IMR-90 (cell line): Measurements from ENCODE around the gene CNPY4. TPM values are rescaled to one million over a fixed set of nuclear protein-coding genes. Genes with fewer than 3 reads are reported as not detected.

Experiments used
- ATAC-seq: fragments of 200-7000 bp; cut with Tn5 transposase; 2 replicates; pipeline ENCODE4 v1.9.1; 2020; ENCODE audit warnings: low read depth, mild to moderate bottlenecking, moderate library complexity
- BruUV-seq: library from RNA; stranded (reverse); fragments of 400-500 nt; replicated peaks from 2 replicates; lab custom pipeline; 2021; lab: Mats Ljungman, UMichigan
- CTCF ChIA-PET: fragments of 300-600 bp; formaldehyde crosslinking; extraction: SDS; loops from one replicate; lab custom pipeline; 2021; ENCODE audit warnings: antibody characterized with exemption; lab: Yijun Ruan, JAX
- POLR2A ChIA-PET: fragments of 300-600 bp; sonication (Branson Sonifier 250); formaldehyde crosslinking; loops from one replicate; lab custom pipeline; 2022; ENCODE audit warnings: antibody characterized with exemption; ENCODE audit not compliant: unreplicated experiment; lab: Charles Lee
- DNase-seq: peaks from one replicate; pipeline ENCODE4 v3.0.0; 2013
- H2AFZ ChIP-seq: replicated peaks from 2 replicates; pipeline ENCODE3; 2013; ENCODE audit warnings: low read length, mild to moderate bottlenecking; ENCODE audit not compliant: poor library complexity
- H2AK5ac ChIP-seq: 2 replicates; pipeline ENCODE4 v1.6.1; 2013; ENCODE audit warnings: low read depth, low read length, inconsistent platforms
- H2AK9ac ChIP-seq: replicated peaks from 2 replicates; pipeline ENCODE3; 2013; ENCODE audit warnings: mild to moderate bottlenecking, low read depth, low read length, moderate library complexity; ENCODE audit not compliant: poor library complexity
- H2BK120ac ChIP-seq: 2 replicates; pipeline ENCODE4 v1.6.1; 2013; ENCODE audit warnings: low read depth, low read length, inconsistent platforms
- H2BK15ac ChIP-seq: 3 replicates; pipeline ENCODE4 v1.6.1; 2013; ENCODE audit warnings: low read depth, low read length, inconsistent platforms
- H2BK20ac ChIP-seq: 2 replicates; pipeline ENCODE4 v1.6.1; 2013; ENCODE audit warnings: low read depth, mild to moderate bottlenecking, inconsistent platforms, low read length, moderate library complexity
- H2BK5ac ChIP-seq: 2 replicates; pipeline ENCODE4 v1.6.1; 2013; ENCODE audit warnings: mild to moderate bottlenecking, low read depth, low read length, inconsistent platforms; ENCODE audit not compliant: poor library complexity, severe bottlenecking
- H3K14ac ChIP-seq: replicated peaks from 2 replicates; pipeline ENCODE4 v1.6.1; 2013; ENCODE audit warnings: low read depth, low read length, inconsistent platforms
- H3K18ac ChIP-seq: 2 replicates; pipeline ENCODE4 v1.6.1; 2013; ENCODE audit warnings: low read depth, low read length, control low read depth
- H3K23ac ChIP-seq: 2 replicates; pipeline ENCODE4 v1.6.1; 2013; ENCODE audit warnings: low read depth, low read length, inconsistent platforms
- H3K27ac ChIP-seq: 2 replicates; pipeline ENCODE4 v1.5.1; 2013; ENCODE audit warnings: mild to moderate bottlenecking, control low read depth, low read length; ENCODE audit not compliant: insufficient read depth
- H3K27me3 ChIP-seq: 2 replicates; pipeline ENCODE4 v1.6.1; 2013; ENCODE audit warnings: low read length; ENCODE audit not compliant: control insufficient read depth, insufficient read depth
- H3K36me3 ChIP-seq: 2 replicates; pipeline ENCODE4 v1.6.1; 2013; ENCODE audit warnings: low read length, mixed read lengths; ENCODE audit not compliant: control insufficient read depth, insufficient read depth
- H3K4ac ChIP-seq: 2 replicates; pipeline ENCODE4 v1.6.1; 2013; ENCODE audit warnings: low read depth, low read length, inconsistent platforms
- H3K4me1 ChIP-seq: 2 replicates; pipeline ENCODE4 v1.6.1; 2013; ENCODE audit warnings: low read length, mixed read lengths; ENCODE audit not compliant: control insufficient read depth, insufficient read depth
- H3K4me2 ChIP-seq: 2 replicates; pipeline ENCODE4 v1.6.1; 2013; ENCODE audit warnings: low read depth, mild to moderate bottlenecking, control low read depth, low read length, moderate library complexity
- H3K4me3 ChIP-seq: 2 replicates; pipeline ENCODE4 v1.5.1; 2013; ENCODE audit warnings: low read depth, mild to moderate bottlenecking, control low read depth, low read length, moderate library complexity; ENCODE audit not compliant: insufficient read depth
- H3K56ac ChIP-seq: 2 replicates; pipeline ENCODE4 v1.6.1; 2013; ENCODE audit warnings: low read length, inconsistent platforms; ENCODE audit not compliant: insufficient read depth; ENCODE audit errors: extremely low read depth
- H3K79me1 ChIP-seq, 2 experiments: 2 replicates each; pipeline ENCODE4 v1.6.1; 2013; ENCODE audit warnings: low read length in 2 of 2, inconsistent platforms in 1 of 2, low read depth in 1 of 2
- H3K9ac ChIP-seq: 2 replicates; pipeline ENCODE4 v1.6.1; 2013; ENCODE audit warnings: low read depth, low read length, control low read depth
- H3K9me1 ChIP-seq: 2 replicates; pipeline ENCODE4 v1.6.1; 2013; ENCODE audit warnings: low read length, inconsistent platforms; ENCODE audit not compliant: insufficient read depth
- H3K9me3 ChIP-seq: 2 replicates; pipeline ENCODE4 v1.6.1; 2013; ENCODE audit warnings: low read length; ENCODE audit not compliant: control insufficient read depth, insufficient read depth
- H4K20me1 ChIP-seq: 2 replicates; pipeline ENCODE4 v1.6.1; 2013; ENCODE audit warnings: low read length, inconsistent platforms; ENCODE audit not compliant: insufficient read depth
- H4K5ac ChIP-seq: 2 replicates; pipeline ENCODE4 v1.6.1; 2013; ENCODE audit warnings: mild to moderate bottlenecking, low read depth, low read length, control low read depth
- H4K8ac ChIP-seq, 2 experiments: 2 replicates each; pipeline ENCODE4 v1.6.1; 2013; ENCODE audit warnings: low read depth in 2 of 2, low read length in 2 of 2, control low read depth in 1 of 2, inconsistent platforms in 1 of 2
- H4K91ac ChIP-seq: 2 replicates; pipeline ENCODE4 v1.6.1; 2013; ENCODE audit warnings: low read depth, low read length, inconsistent platforms; ENCODE audit not compliant: insufficient read depth
- BHLHE40 ChIP-seq: fragments of 150-350 bp; IDR thresholded peaks from 2 replicates; pipeline ENCODE4 v1.6.1; 2016; ENCODE audit warnings: mild to moderate bottlenecking, low read depth, low read length
- CHD1 ChIP-seq: IDR thresholded peaks from 2 replicates; pipeline ENCODE4 v1.6.1; 2012; ENCODE audit warnings: low read depth, low read length, improper control_type of control experiment
- CTCF ChIP-seq: conservative IDR thresholded peaks from 2 replicates; pipeline ENCODE4 v1.5.1; 2012; ENCODE audit warnings: mild to moderate bottlenecking, low read depth, low read length, improper control_type of control experiment
- ELK1 ChIP-seq: fragments of 150-350 bp; IDR thresholded peaks from 2 replicates; pipeline ENCODE4 v1.6.1; 2016; ENCODE audit warnings: low read depth, mild to moderate bottlenecking, low read length, moderate library complexity, borderline replicate concordance
- FOS ChIP-seq: fragments of 150-350 bp; IDR thresholded peaks from 2 replicates; pipeline ENCODE4 v1.6.1; 2016; ENCODE audit warnings: low read depth, low read length
- MAFK ChIP-seq: IDR thresholded peaks from 2 replicates; pipeline ENCODE4 v1.6.1; 2012; ENCODE audit warnings: low read depth, low read length, improper control_type of control experiment
- MAZ ChIP-seq: IDR thresholded peaks from 2 replicates; pipeline ENCODE4 v1.6.1; 2012; ENCODE audit warnings: low read depth, mild to moderate bottlenecking, low read length, improper control_type of control experiment, moderate library complexity, borderline replicate concordance
- MXI1 ChIP-seq: IDR thresholded peaks from 2 replicates; pipeline ENCODE4 v1.6.1; 2012; ENCODE audit warnings: low read depth, mild to moderate bottlenecking, low read length, moderate library complexity, borderline replicate concordance
- NFE2L2 ChIP-seq: fragments of 150-350 bp; IDR thresholded peaks from 2 replicates; pipeline ENCODE4 v1.6.1; 2016; ENCODE audit warnings: low read depth, mild to moderate bottlenecking, low read length
- RAD21 ChIP-seq: IDR thresholded peaks from 2 replicates; pipeline ENCODE4 v1.6.1; 2012; ENCODE audit warnings: low read length, improper control_type of control experiment
- RCOR1 ChIP-seq: IDR thresholded peaks from 2 replicates; pipeline ENCODE4 v1.6.1; 2012; ENCODE audit warnings: mild to moderate bottlenecking, low read length, improper control_type of control experiment; ENCODE audit not compliant: insufficient replicate concordance
- RFX5 ChIP-seq: IDR thresholded peaks from 2 replicates; pipeline ENCODE4 v1.8.0; 2012; ENCODE audit warnings: low read depth, mild to moderate bottlenecking, low read length, moderate library complexity
- SMC3 ChIP-seq: fragments of 150-350 bp; IDR thresholded peaks from 2 replicates; pipeline ENCODE4 v1.6.1; 2016; ENCODE audit warnings: low read depth, mild to moderate bottlenecking, antibody characterized with exemption, low read length, moderate library complexity
- WGBS, 2 experiments: methylation state at CpG; one replicate each; pipeline versions ENCODE4 v1.1.5 to v1.1.7; 2013; ENCODE audit warnings: missing lambda C conversion rate in 2 of 2; ENCODE audit not compliant: insufficient read length in 1 of 2; ENCODE audit errors: extremely low coverage in 2 of 2; 5-methylcytosine and 5-hydroxymethylcytosine counted together
- dilution Hi-C: fragments of 300-500 bp; cut with HindIII; formaldehyde crosslinking; loops from one replicate; pipeline ENCODE4 v1.14.3; 2018; ENCODE audit warnings: low sequenced_read_pairs; ENCODE audit not compliant: unreplicated experiment
- in situ Hi-C: fragments of 300-500 bp; cut with MboI; formaldehyde crosslinking; loops from 3 replicates; pipeline ENCODE4 v1.14.3; 2019; ENCODE audit warnings: low sequenced_read_pairs, inconsistent platforms, mixed read lengths
- intact Hi-C: fragments of 100-400 bp; cut with micrococcal nuclease; formaldehyde crosslinking; loops from 2 replicates; pipeline ENCODE4 v1.10.0; 2022
- polyA plus RNA-seq, 3 experiments: library from polyadenylated mRNA; depleted of rRNA; stranded (reverse); fragments of >200 nt; gene quantifications; 2 replicates each; pipeline ENCODE4 v1.2.3, GENCODE V29; 2012; ENCODE audit warnings: low replicate concordance in 1 of 3
- total RNA-seq: library from RNA; depleted of rRNA; stranded (reverse); fragments of >200 nt; gene quantifications from 2 replicates; pipeline ENCODE4 v1.2.3, GENCODE V29; 2012

CNPY4 gene
- total and polyA plus RNA-seq, 2 of the 4 experiments (the other 2 are of a cell fraction), result 13.3 to 21.9 TPM

- H3K4me3 ChIP-seq, result peak overlapping the region; percentile 97
- H3K4ac ChIP-seq, result peak overlapping the region; percentile 99
- peak overlapping the region; percentile 95 for H4K5ac ChIP-seq
- peak overlapping the region; percentile 98 for H2AK9ac ChIP-seq
- H3K14ac ChIP-seq, result peak overlapping the region; percentile 99
- H3K4me1 ChIP-seq, result peaks cover 18% of the 10 kb centered on the region
- ATAC-seq (peak; percentile 5; the same call in 1 of the 2 replicates), DNase-seq (peak; percentile 47)
- ChIA-PET CTCF (interaction anchor here (0.7 to 1.6 kb wide), 3 partner anchors 11 to 58 kb away, joined by 5 read pairs; no protein-coding TSS in a partner anchor), POLR2A (interaction anchor here (0.5 to 1.1 kb wide), 2 partner anchors 12 to 374 kb away, joined by 5 to 7 read pairs; no protein-coding TSS in a partner anchor)
- peak overlapping the region; percentile 96 for H4K91ac ChIP-seq
- H3K79me1 ChIP-seq, result peaks cover 27 to 58% of the 10 kb centered on the region in 2 experiments
- peak overlapping the region; percentile 99 for H3K23ac ChIP-seq
- peak overlapping the region; percentile 95; the same call in 2 of the 3 replicates for H2BK15ac ChIP-seq
- H2AFZ ChIP-seq, result peak overlapping the region; percentile 92
- dilution Hi-C loops, result no loop called here
- peak overlapping the region; percentile 92 for H2BK5ac ChIP-seq
- peak overlapping the region; percentile 100 for H3K9ac ChIP-seq
- peak overlapping the region; percentile 39 for H3K18ac ChIP-seq
- H3K4me2 ChIP-seq, result peak overlapping the region; percentile 97
- in situ Hi-C loops, result no loop called here
- H2BK20ac ChIP-seq, result peak overlapping the region; percentile 54; the same call in 1 of the 2 replicates
- peaks cover 41% of the 10 kb centered on the region for H3K36me3 ChIP-seq
- no peaks in the 10 kb centered on the region for H3K9me3 ChIP-seq
- intact Hi-C loops, result loop anchor here (1.0 kb wide), 1 partner anchor 11 kb away; no protein-coding TSS in a partner anchor
- BruUV-seq, result no TSS peak
- peak overlapping the region; percentile 91 for H2BK120ac ChIP-seq
- peaks cover 13% of the 10 kb centered on the region for H3K9me1 ChIP-seq
- H3K27ac ChIP-seq, result peak overlapping the region; percentile 100
- H2AK5ac ChIP-seq, result peak overlapping the region; percentile 98
- peak overlapping the region; percentile 97 for H4K8ac ChIP-seq
- peaks cover 15% of the 10 kb centered on the region; the same call in 1 of the 2 replicates for H4K20me1 ChIP-seq
- H3K27me3 ChIP-seq, result no peaks in the 10 kb centered on the region
- WGBS, 2 experiments, result 9% methylated on average over 1 of the region's 7 CpGs; no CpG with 5 or more reads in 1 of the 2 experiments
- peak overlapping the region; percentile 96 for H3K56ac ChIP-seq
- TF ChIP-seq CTCF (no peak), MAZ (no peak), BHLHE40 (no peak), SMC3 (no peak), MAFK (no peak), RFX5 (no peak), CHD1 (no peak), ELK1 (no peak), NFE2L2 (no peak), FOS (no peak), MXI1 (no peak), RCOR1 (no peak), RAD21 (no peak)
These were observed 29.8 kb upstream of the CNPY4 start for GRCh38 chr7:100089458-100090196.
